Glomerular visceral epithelial cell (primary cell): ENCODE results near the gene ENTPD1.

Source experiments
- DNase-seq: peaks from one replicate; pipeline ENCODE4 v3.0.0-alpha.2; 2016; ENCODE audit errors: extremely low spot score

ENTPD1 gene

DNA sequence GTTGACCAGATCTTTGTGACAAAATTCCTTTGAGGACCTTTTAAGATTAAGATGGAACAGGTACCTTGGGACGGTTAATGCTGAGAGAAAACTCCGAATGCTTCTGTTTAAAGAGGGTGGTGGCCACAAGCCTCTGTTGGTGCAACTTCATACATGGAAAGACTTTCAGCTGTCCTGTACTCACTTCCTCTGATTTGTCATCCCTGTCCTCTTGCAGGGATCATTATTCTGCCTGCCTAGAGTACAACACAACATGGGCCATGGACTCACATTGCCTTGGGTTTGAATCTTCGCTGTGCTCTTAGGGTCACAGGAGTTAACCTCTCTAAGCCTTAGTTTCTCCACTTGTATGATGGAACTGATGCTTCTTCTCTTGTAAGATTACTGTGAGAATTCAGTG is 75.1 kb downstream of the ENTPD1 start:
- no peak for DNase-seq

- no peak for DNase-seq
These were observed 75.6 kb downstream of the ENTPD1 start for GRCh38 chr10:95831515-95831914.

DNA sequence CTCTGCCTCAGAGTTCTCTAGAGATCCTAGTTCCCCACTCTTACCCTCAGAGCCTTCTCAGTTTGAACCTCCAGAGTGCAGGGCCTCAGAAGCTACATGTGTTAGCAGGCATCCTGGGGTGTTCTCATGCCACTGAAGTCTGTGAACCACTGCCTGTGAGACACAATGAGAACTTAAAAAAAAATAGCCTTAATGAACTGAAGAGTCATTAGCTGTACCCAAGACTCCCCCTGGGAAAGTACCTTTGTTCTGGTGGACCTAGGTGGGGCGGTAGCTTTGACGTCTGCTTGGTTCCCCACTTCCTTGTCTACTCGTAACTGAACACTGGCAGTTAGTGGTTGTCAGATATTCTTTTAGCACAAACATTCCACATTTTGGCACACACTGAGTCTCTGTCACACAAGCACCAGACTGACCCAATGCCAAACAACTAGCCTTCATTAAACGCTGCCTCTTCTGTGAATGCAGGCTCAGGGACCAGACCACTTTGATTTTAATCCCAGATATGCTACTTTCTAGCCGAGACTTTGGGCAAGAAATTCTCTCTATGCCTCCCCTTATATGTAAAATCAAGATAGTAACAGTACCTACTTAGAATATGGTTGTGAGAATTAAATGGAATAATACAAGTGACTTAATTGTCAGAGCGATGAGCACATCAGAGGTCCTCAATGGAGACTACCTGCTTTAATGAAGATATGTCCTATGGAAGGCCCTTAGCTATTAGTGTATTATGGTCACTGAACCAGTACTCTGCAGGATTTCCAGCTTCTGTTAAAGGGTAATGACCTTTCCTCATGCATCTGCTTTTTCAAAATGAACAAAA is 76.5 kb downstream of the ENTPD1 start:
- no peak for DNase-seq

GRCh38 chr10:95833042-95833610 is 77.2 kb downstream of the ENTPD1 start:
- no peak for DNase-seq

GRCh38 chr10:95834406-95834805 is 78.4 kb downstream of the ENTPD1 start:
- DNase-seq: no peak

DNA sequence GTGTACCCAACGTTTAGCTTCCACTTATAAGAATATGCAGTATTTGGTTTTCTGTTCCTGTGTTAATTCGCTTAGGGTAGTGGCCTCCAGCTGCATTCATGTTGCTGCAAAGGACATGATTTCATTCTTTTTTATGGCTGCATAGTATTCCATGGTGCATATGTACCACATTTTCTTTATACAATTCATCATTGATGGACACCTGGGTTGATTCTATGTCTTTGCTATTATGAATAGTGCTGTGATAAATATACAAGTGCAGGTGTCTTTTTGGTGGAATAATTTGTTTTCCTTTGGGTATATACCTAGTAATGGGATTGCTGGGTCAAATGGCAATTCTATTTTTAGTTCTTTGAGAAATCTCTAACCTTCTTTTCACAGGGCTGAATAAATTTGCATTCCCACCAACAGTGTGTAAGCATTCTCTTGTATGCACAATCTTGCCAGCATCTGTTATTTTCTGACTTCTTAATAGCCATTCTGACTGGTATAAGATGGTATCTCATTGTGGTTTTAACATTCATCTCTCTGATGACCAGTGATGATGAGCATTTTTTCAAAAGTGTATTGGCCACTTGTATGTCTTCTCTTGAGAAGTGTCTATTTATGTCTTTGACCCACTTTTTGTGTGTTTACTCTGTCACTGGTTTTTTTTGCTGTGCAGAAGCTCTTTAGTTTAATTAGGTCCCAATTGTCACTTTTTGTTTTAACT is 79.3 kb downstream of the ENTPD1 start:
- no peak for DNase-seq

GRCh38 chr10:95835911-95836310 is 79.9 kb downstream of the ENTPD1 start:
- no peak for DNase-seq

DNA sequence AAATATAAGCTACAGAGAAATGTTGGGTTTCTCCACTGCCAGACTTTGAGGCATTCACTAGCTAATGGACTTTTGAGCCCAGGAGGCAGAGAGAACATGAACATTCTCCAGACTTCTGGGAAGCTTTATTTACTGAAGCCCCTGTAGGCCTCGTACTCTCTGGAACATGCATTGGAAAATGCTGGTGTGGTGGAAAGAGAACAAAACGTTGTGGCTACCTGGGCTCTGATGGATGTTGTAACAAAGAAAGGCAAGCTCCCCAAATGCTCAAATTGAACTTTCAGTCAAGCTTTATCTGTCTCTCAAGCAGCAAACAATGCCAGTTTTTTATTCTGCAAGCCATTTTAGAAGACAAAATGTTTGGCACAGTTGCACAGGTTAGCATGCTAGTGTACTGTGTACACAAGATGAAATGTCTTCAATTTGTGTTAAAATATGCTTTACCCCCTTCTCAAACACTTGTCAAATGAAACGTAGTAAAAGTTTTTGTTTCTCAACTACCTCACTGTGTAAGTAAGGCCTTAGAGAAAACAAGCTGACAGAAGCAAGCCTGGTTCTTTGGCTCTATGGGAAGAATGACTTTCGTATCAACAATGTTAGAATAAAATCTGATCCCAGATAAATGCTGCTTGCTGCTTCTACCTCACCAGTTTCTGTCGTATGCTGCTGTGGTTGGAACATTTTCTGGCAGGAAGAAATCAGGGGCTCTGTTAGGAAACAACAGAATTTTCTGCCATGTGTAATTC is 80.8 kb downstream of the ENTPD1 start:
- DNase-seq: no peak

DNA sequence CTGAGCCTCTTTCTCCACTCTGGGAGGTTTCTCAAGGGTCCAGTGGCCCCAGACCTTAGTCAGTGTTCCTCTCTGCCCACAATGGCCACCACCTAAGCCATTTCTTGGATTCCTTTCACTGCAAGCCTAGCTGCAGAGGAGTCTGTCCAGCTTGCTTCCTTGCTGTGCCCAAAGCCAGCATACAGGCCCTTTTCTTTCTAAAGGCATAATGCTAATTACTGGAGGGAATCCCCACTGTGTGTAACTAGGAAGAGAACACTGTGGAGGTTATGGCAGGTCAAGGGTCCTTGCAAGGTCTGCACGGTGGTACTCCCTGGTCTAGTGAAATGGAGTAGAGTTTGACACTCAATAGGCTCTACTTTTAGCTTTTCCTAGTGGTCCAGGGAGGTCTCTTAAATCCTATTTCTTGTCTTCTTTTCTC is 81.4 kb downstream of the ENTPD1 start:
- no peak for DNase-seq

- DNase-seq: no peak
These were observed 81.8 kb downstream of the ENTPD1 start for GRCh38 chr10:95837783-95838182.

GRCh38 chr10:95840121-95840520 is 84.2 kb downstream of the ENTPD1 start:
- no peak for DNase-seq

DNA sequence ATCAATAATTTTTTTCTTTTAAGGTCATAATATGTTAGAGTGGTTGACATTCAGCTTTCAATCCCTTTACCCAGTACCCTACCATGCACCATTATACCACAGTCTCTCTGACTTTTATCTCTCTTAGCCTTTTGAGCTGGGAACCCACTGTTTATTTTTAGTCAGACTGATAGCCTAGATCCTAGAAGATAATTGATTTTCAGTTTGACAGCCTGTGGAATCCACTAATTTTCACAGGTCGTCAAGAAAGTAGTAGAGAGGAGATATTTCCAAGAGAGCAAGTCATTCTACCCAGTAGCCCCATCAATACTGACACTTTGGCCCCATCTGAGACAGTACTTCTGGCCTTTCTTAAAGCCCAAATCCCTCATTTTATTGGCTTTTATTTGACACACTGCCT is 84.7 kb downstream of the ENTPD1 start:
- DNase-seq: no peak

DNA sequence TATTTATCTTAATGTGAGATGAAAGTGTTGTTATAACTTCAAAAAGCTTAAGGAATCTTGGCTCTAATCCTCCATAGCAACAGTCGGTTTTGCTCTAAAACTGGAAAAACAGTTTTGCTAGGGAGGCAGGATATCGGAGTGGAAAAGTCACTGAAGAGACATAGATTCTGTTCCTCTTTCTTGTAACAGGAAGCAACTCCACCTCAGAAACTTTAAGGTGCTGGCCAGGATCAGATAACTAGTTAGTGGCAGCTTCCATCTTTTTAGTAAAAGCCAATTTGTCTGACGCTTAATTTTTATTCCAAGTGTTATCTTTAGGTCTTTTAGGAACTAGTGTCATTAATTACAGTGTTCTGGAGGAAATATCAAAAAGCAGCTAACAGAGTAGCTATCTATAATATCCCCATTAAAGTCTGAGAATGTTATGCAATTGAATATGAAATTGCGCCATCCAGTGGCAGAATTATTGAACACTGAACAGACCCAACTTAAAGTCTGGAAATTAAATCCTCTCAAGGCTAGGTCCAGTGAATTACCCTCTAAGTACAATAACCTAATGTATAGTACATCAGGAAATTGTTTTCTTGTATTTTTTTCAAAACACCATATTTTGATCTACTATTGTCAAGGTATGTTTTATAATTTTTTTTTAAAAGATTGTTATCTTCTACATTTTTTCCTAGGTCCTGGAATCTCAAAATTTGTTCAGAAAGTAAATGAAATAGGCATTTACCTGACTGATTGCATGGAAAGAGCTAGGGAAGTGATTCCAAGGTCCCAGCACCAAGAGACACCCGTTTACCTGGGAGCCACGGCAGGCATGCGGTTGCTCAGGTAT is 85.9 kb downstream of the ENTPD1 start:
- DNase-seq: peak; percentile 50

- DNase-seq: no peak
These were observed 89.4 kb downstream of the ENTPD1 start for GRCh38 chr10:95845411-95845810.

GRCh38 chr10:95847007-95847406 is 91.0 kb downstream of the ENTPD1 start:
- DNase-seq: no peak

GRCh38 chr10:95848841-95849240 is 92.9 kb downstream of the ENTPD1 start:
- no peak for DNase-seq

DNA sequence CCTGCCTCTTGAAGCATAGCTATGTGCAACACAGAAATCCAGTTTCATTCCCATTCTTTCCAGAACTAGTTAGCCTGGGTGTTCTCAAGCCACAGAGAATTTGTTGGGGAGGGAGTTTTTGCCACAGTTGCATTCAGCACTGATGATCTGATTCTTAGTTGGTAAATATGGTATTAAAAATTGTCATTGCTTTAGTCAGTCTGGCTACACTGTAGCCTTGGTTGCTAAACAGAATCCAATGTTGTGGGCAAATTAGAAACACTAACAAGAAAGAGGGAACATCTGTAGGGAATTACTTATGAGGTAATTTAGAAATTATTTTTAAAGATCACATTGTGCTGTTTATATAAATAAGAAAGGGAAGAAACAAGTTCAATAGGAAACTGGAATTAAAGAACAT is 94.8 kb downstream of the ENTPD1 start:
- DNase-seq: no peak

GRCh38 chr10:95860166-95860940 is 104.4 kb downstream of the ENTPD1 start:
- DNase-seq: no peak

DNA sequence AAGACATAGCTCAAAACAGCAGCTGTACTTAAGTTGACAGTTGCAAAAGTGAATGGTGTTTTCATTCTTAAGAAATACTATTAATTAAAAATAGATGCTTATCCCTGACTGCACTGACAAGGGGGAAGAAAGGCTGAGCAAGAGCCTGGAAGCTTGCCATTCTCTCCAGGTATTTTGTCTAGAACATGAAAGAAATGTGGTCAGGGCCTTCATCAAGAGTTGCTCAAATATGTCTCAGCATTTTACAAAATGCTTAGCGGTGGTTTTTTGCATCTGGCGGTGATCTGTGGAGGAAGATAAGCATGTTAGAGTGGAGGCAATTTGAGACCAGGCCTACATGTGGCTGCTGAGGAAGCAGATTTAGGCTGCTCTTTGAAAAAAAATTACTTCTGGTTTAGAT is 105.4 kb downstream of the ENTPD1 start:
- DNase-seq: no peak
